SU-DHL-6 (cell line): Measurements from ENCODE around the gene LRP4.

Experiments used
- H2AFZ ChIP-seq: fragments of 200-600 bp; sonication (generic); 2 replicates; pipeline ENCODE4 v1.6.1; 2014; ENCODE audit warnings: low read depth, mild to moderate bottlenecking, moderate library complexity, mixed read lengths, antibody characterized with exemption, low read length; ENCODE audit not compliant: severe bottlenecking
- H3F3A ChIP-seq: fragments of 200-600 bp; shearing (Covaris generic); 2 replicates; pipeline ENCODE4 v1.6.0; 2016; ENCODE audit warnings: antibody characterized with exemption, mild to moderate bottlenecking; ENCODE audit not compliant: insufficient read depth
- H3K27ac ChIP-seq: fragments of 200-600 bp; sonication (generic); 2 replicates; pipeline ENCODE4 v1.5.1; 2016; ENCODE audit warnings: low read depth, mild to moderate bottlenecking, low read length, moderate library complexity, mixed read lengths
- H3K27me3 ChIP-seq: fragments of 200-600 bp; sonication (generic), shearing (Covaris generic); 2 replicates; pipeline ENCODE4 v1.6.0; 2014; ENCODE audit warnings: mild to moderate bottlenecking, low read length
- H3K36me3 ChIP-seq: fragments of 200-600 bp; sonication (generic); 2 replicates; pipeline ENCODE4 v1.6.1; 2014; ENCODE audit warnings: mild to moderate bottlenecking, low read length, mixed read lengths
- H3K4me2 ChIP-seq: fragments of 300-600, 200-600 bp; shearing (Covaris generic), sonication (generic); 2 replicates; pipeline ENCODE4 v1.6.0; 2014; ENCODE audit warnings: low read length, low read depth, mild to moderate bottlenecking; ENCODE audit not compliant: poor library complexity, severe bottlenecking
- H3K4me3 ChIP-seq: fragments of 200-600 bp; sonication (generic); 2 replicates; pipeline ENCODE4 v1.5.1; 2014; ENCODE audit warnings: antibody characterized with exemption, low read length, mild to moderate bottlenecking, mixed read lengths; ENCODE audit not compliant: insufficient read depth, poor library complexity, severe bottlenecking
- H3K79me2 ChIP-seq: fragments of 200-600 bp; sonication (generic); 2 replicates; pipeline ENCODE4 v1.6.1; 2014; ENCODE audit warnings: mild to moderate bottlenecking, low read length, moderate library complexity; ENCODE audit not compliant: insufficient read depth
- H3K9ac ChIP-seq: fragments of 200-600 bp; sonication (generic); 2 replicates; pipeline ENCODE4 v1.7.0; 2014; ENCODE audit warnings: mild to moderate bottlenecking, low read length
- H3K9me2 ChIP-seq: fragments of 200-600 bp; sonication (generic); replicated peaks from 2 replicates; pipeline ENCODE4 v1.6.1; 2014; ENCODE audit warnings: low read length; ENCODE audit not compliant: insufficient read depth
- H3K9me3 ChIP-seq: fragments of 200-600 bp; sonication (generic); 2 replicates; pipeline ENCODE4 v1.6.1; 2014; ENCODE audit warnings: low read length, mixed read lengths; ENCODE audit not compliant: insufficient read depth
- H4K20me1 ChIP-seq: fragments of 200-600 bp; sonication (generic); 2 replicates; pipeline ENCODE4 v1.6.1; 2014; ENCODE audit warnings: low read depth, mild to moderate bottlenecking, antibody characterized with exemption, low read length, moderate library complexity, mixed read lengths
- CTCF ChIP-seq: fragments of 200-600 bp; sonication (generic); IDR thresholded peaks from one replicate; pipeline ENCODE4 v1.5.1; 2017; ENCODE audit warnings: antibody characterized with exemption, mild to moderate bottlenecking, low read length, moderate library complexity; ENCODE audit not compliant: insufficient read depth, poor library complexity, severe bottlenecking
- EZH2phosphoT487 ChIP-seq: fragments of 200-600 bp; sonication (generic), shearing (Covaris generic); conservative IDR thresholded peaks from 2 replicates; pipeline ENCODE4 v1.6.1; 2018; ENCODE audit warnings: mild to moderate bottlenecking, antibody characterized with exemption, low read length, moderate library complexity, mixed read lengths

LRP4 gene

DNA sequence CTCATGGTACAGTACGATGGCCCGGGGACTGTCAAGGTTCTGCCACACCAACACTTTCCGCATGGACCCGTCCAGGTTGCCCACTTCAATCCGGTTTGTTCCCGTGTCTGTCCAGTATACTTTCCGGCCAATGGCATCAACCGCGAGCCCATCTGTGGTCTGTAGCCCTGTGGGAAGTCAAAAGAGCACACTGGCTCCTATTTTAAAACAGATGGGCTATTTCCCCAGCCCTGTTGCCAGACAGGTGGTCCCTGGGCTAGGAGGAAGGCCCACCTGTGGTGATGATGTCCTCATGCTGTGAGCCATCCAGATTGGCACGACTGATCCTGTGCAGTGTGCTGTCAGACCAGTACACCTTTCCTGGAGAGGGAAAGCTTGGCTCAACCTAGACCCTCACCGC is 41.9 kb downstream of the LRP4 start:
- no peaks in the 10 kb centered on the region for H3K36me3 ChIP-seq
- H4K20me1 ChIP-seq = no peaks in the 10 kb centered on the region
- H3K9me3 ChIP-seq = no peaks in the 10 kb centered on the region
- H3K4me3 ChIP-seq = no peak overlapping the region
- H3F3A ChIP-seq = no peaks in the 10 kb centered on the region
- no peak overlapping the region for H3K27ac ChIP-seq
- H2AFZ ChIP-seq = no peak overlapping the region
- no peak overlapping the region for H3K4me2 ChIP-seq
- H3K79me2 ChIP-seq = no peaks in the 10 kb centered on the region
- H3K27me3 ChIP-seq = no peaks in the 10 kb centered on the region
- TF ChIP-seq EZH2phosphoT487 = no peak
- no peak for TF ChIP-seq CTCF
- no peaks in the 10 kb centered on the region for H3K9me2 ChIP-seq
- no peak overlapping the region for H3K9ac ChIP-seq

DNA sequence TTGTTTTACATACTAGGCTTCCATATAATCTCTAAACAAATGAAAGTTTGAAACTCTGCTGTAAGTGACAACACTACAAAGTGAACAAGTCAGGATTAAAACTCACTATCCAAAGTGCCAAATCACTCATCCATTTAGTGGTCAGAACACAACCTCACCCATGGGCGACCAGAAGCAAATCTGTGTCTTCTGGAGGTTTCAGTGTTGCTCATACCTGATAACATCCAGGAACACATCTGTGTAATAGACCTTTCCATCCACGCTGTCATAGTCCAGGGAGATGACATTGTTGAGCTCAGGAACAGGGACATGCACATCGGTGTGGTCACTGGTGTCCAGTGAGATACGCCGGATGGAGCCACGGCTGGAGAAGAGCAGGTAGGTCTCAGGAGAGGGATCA is 43.8 kb downstream of the LRP4 start:
- Histone ChIP-seq H3K4me2 (no peak overlapping the region), H3K27ac (no peak overlapping the region), H4K20me1 (no peaks in the 10 kb centered on the region), H2AFZ (no peak overlapping the region), H3K36me3 (no peaks in the 10 kb centered on the region), H3K9me3 (no peaks in the 10 kb centered on the region), H3F3A (no peaks in the 10 kb centered on the region), H3K9ac (no peak overlapping the region), H3K4me3 (no peak overlapping the region), H3K27me3 (no peaks in the 10 kb centered on the region), H3K9me2 (no peaks in the 10 kb centered on the region), H3K79me2 (no peaks in the 10 kb centered on the region)
- no peak for TF ChIP-seq EZH2phosphoT487

DNA sequence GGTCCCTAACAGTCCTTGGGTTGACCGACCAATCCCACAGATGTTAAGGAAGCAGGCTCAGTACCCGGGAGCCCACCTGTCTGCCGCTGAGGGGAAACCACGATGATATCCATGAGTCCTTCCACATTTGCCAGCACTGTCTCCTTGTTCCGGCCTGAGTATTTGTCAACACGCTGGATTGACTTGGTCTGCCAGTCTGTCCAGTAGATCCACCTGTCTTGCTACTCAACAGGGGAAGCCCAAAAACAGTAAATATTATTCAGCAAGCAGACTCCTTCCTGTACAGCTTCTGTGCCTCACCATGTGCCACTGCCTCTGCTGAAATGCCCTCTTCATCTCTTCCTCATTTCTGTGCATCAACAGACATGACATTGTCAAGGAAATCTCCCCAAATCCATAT is 49.4 kb downstream of the LRP4 start:
- Histone ChIP-seq H4K20me1 (no peaks in the 10 kb centered on the region), H3K9me3 (no peaks in the 10 kb centered on the region), H3K36me3 (no peaks in the 10 kb centered on the region), H3K79me2 (no peaks in the 10 kb centered on the region), H3K9ac (no peak overlapping the region), H2AFZ (no peak overlapping the region), H3K27ac (no peak overlapping the region), H3F3A (no peaks in the 10 kb centered on the region), H3K4me3 (no peak overlapping the region), H3K4me2 (no peak overlapping the region), H3K27me3 (no peaks in the 10 kb centered on the region), H3K9me2 (no peaks in the 10 kb centered on the region)
- TF ChIP-seq EZH2phosphoT487 (no peak), CTCF (no peak)

- Histone ChIP-seq H3K79me2 (no peaks in the 10 kb centered on the region), H3K4me3 (no peak overlapping the region), H3K27ac (no peak overlapping the region), H2AFZ (no peak overlapping the region), H3K9me2 (no peaks in the 10 kb centered on the region), H3K9ac (no peak overlapping the region), H4K20me1 (no peaks in the 10 kb centered on the region), H3K36me3 (no peaks in the 10 kb centered on the region), H3F3A (no peaks in the 10 kb centered on the region), H3K9me3 (no peaks in the 10 kb centered on the region), H3K4me2 (no peak overlapping the region), H3K27me3 (no peaks in the 10 kb centered on the region)
- no peak for TF ChIP-seq EZH2phosphoT487
These were observed 53.0 kb downstream of the LRP4 start for GRCh38 chr11:46865340-46865739.
